IMR-90 (cell line): ENCODE results near the gene PRIMA1. TPM values are rescaled to one million over a fixed set of nuclear protein-coding genes. Genes with fewer than 3 reads are reported as not detected.

Source experiments
- ATAC-seq: fragments of 200-7000 bp; cut with Tn5 transposase; 2 replicates; pipeline ENCODE4 v1.9.1; 2020; ENCODE audit warnings: low read depth, mild to moderate bottlenecking, moderate library complexity
- BruUV-seq: library from RNA; stranded (reverse); fragments of 400-500 nt; replicated peaks from 2 replicates; lab custom pipeline; 2021; lab: Mats Ljungman, UMichigan
- CTCF ChIA-PET: fragments of 300-600 bp; formaldehyde crosslinking; extraction: SDS; loops from one replicate; lab custom pipeline; 2021; ENCODE audit warnings: antibody characterized with exemption; lab: Yijun Ruan, JAX
- POLR2A ChIA-PET: fragments of 300-600 bp; sonication (Branson Sonifier 250); formaldehyde crosslinking; loops from one replicate; lab custom pipeline; 2022; ENCODE audit warnings: antibody characterized with exemption; ENCODE audit not compliant: unreplicated experiment; lab: Charles Lee
- DNase-seq: peaks from one replicate; pipeline ENCODE4 v3.0.0; 2013
- H2AFZ ChIP-seq: replicated peaks from 2 replicates; pipeline ENCODE3; 2013; ENCODE audit warnings: low read length, mild to moderate bottlenecking; ENCODE audit not compliant: poor library complexity
- H2AK5ac ChIP-seq: 2 replicates; pipeline ENCODE4 v1.6.1; 2013; ENCODE audit warnings: low read depth, low read length, inconsistent platforms
- H2AK9ac ChIP-seq: replicated peaks from 2 replicates; pipeline ENCODE3; 2013; ENCODE audit warnings: mild to moderate bottlenecking, low read depth, low read length, moderate library complexity; ENCODE audit not compliant: poor library complexity
- H2BK120ac ChIP-seq: 2 replicates; pipeline ENCODE4 v1.6.1; 2013; ENCODE audit warnings: low read depth, low read length, inconsistent platforms
- H2BK15ac ChIP-seq: 3 replicates; pipeline ENCODE4 v1.6.1; 2013; ENCODE audit warnings: low read depth, low read length, inconsistent platforms
- H2BK20ac ChIP-seq: 2 replicates; pipeline ENCODE4 v1.6.1; 2013; ENCODE audit warnings: low read depth, mild to moderate bottlenecking, inconsistent platforms, low read length, moderate library complexity
- H2BK5ac ChIP-seq: 2 replicates; pipeline ENCODE4 v1.6.1; 2013; ENCODE audit warnings: mild to moderate bottlenecking, low read depth, low read length, inconsistent platforms; ENCODE audit not compliant: poor library complexity, severe bottlenecking
- H3K14ac ChIP-seq: replicated peaks from 2 replicates; pipeline ENCODE4 v1.6.1; 2013; ENCODE audit warnings: low read depth, low read length, inconsistent platforms
- H3K18ac ChIP-seq: 2 replicates; pipeline ENCODE4 v1.6.1; 2013; ENCODE audit warnings: low read depth, low read length, control low read depth
- H3K23ac ChIP-seq: 2 replicates; pipeline ENCODE4 v1.6.1; 2013; ENCODE audit warnings: low read depth, low read length, inconsistent platforms
- H3K27ac ChIP-seq: 2 replicates; pipeline ENCODE4 v1.5.1; 2013; ENCODE audit warnings: mild to moderate bottlenecking, control low read depth, low read length; ENCODE audit not compliant: insufficient read depth
- H3K27me3 ChIP-seq: 2 replicates; pipeline ENCODE4 v1.6.1; 2013; ENCODE audit warnings: low read length; ENCODE audit not compliant: control insufficient read depth, insufficient read depth
- H3K36me3 ChIP-seq: 2 replicates; pipeline ENCODE4 v1.6.1; 2013; ENCODE audit warnings: low read length, mixed read lengths; ENCODE audit not compliant: control insufficient read depth, insufficient read depth
- H3K4ac ChIP-seq: 2 replicates; pipeline ENCODE4 v1.6.1; 2013; ENCODE audit warnings: low read depth, low read length, inconsistent platforms
- H3K4me1 ChIP-seq: 2 replicates; pipeline ENCODE4 v1.6.1; 2013; ENCODE audit warnings: low read length, mixed read lengths; ENCODE audit not compliant: control insufficient read depth, insufficient read depth
- H3K4me2 ChIP-seq: 2 replicates; pipeline ENCODE4 v1.6.1; 2013; ENCODE audit warnings: low read depth, mild to moderate bottlenecking, control low read depth, low read length, moderate library complexity
- H3K4me3 ChIP-seq: 2 replicates; pipeline ENCODE4 v1.5.1; 2013; ENCODE audit warnings: low read depth, mild to moderate bottlenecking, control low read depth, low read length, moderate library complexity; ENCODE audit not compliant: insufficient read depth
- H3K56ac ChIP-seq: 2 replicates; pipeline ENCODE4 v1.6.1; 2013; ENCODE audit warnings: low read length, inconsistent platforms; ENCODE audit not compliant: insufficient read depth; ENCODE audit errors: extremely low read depth
- H3K79me1 ChIP-seq, 2 experiments: 2 replicates each; pipeline ENCODE4 v1.6.1; 2013; ENCODE audit warnings: low read length in 2 of 2, inconsistent platforms in 1 of 2, low read depth in 1 of 2
- H3K9ac ChIP-seq: 2 replicates; pipeline ENCODE4 v1.6.1; 2013; ENCODE audit warnings: low read depth, low read length, control low read depth
- H3K9me1 ChIP-seq: 2 replicates; pipeline ENCODE4 v1.6.1; 2013; ENCODE audit warnings: low read length, inconsistent platforms; ENCODE audit not compliant: insufficient read depth
- H3K9me3 ChIP-seq: 2 replicates; pipeline ENCODE4 v1.6.1; 2013; ENCODE audit warnings: low read length; ENCODE audit not compliant: control insufficient read depth, insufficient read depth
- H4K20me1 ChIP-seq: 2 replicates; pipeline ENCODE4 v1.6.1; 2013; ENCODE audit warnings: low read length, inconsistent platforms; ENCODE audit not compliant: insufficient read depth
- H4K5ac ChIP-seq: 2 replicates; pipeline ENCODE4 v1.6.1; 2013; ENCODE audit warnings: mild to moderate bottlenecking, low read depth, low read length, control low read depth
- H4K8ac ChIP-seq, 2 experiments: 2 replicates each; pipeline ENCODE4 v1.6.1; 2013; ENCODE audit warnings: low read depth in 2 of 2, low read length in 2 of 2, control low read depth in 1 of 2, inconsistent platforms in 1 of 2
- H4K91ac ChIP-seq: 2 replicates; pipeline ENCODE4 v1.6.1; 2013; ENCODE audit warnings: low read depth, low read length, inconsistent platforms; ENCODE audit not compliant: insufficient read depth
- BHLHE40 ChIP-seq: fragments of 150-350 bp; IDR thresholded peaks from 2 replicates; pipeline ENCODE4 v1.6.1; 2016; ENCODE audit warnings: mild to moderate bottlenecking, low read depth, low read length
- CEBPB ChIP-seq: IDR thresholded peaks from 2 replicates; pipeline ENCODE4 v1.6.1; 2012; ENCODE audit warnings: low read depth, low read length, improper control_type of control experiment
- CHD1 ChIP-seq: IDR thresholded peaks from 2 replicates; pipeline ENCODE4 v1.6.1; 2012; ENCODE audit warnings: low read depth, low read length, improper control_type of control experiment
- FOS ChIP-seq: fragments of 150-350 bp; IDR thresholded peaks from 2 replicates; pipeline ENCODE4 v1.6.1; 2016; ENCODE audit warnings: low read depth, low read length
- MAFK ChIP-seq: IDR thresholded peaks from 2 replicates; pipeline ENCODE4 v1.6.1; 2012; ENCODE audit warnings: low read depth, low read length, improper control_type of control experiment
- MAZ ChIP-seq: IDR thresholded peaks from 2 replicates; pipeline ENCODE4 v1.6.1; 2012; ENCODE audit warnings: low read depth, mild to moderate bottlenecking, low read length, improper control_type of control experiment, moderate library complexity, borderline replicate concordance
- MXI1 ChIP-seq: IDR thresholded peaks from 2 replicates; pipeline ENCODE4 v1.6.1; 2012; ENCODE audit warnings: low read depth, mild to moderate bottlenecking, low read length, moderate library complexity, borderline replicate concordance
- NFE2L2 ChIP-seq: fragments of 150-350 bp; IDR thresholded peaks from 2 replicates; pipeline ENCODE4 v1.6.1; 2016; ENCODE audit warnings: low read depth, mild to moderate bottlenecking, low read length
- POLR2A ChIP-seq: IDR thresholded peaks from 2 replicates; pipeline ENCODE4 v1.6.1; 2012; ENCODE audit warnings: mild to moderate bottlenecking, low read depth, low read length
- RAD21 ChIP-seq: IDR thresholded peaks from 2 replicates; pipeline ENCODE4 v1.6.1; 2012; ENCODE audit warnings: low read length, improper control_type of control experiment
- RCOR1 ChIP-seq: IDR thresholded peaks from 2 replicates; pipeline ENCODE4 v1.6.1; 2012; ENCODE audit warnings: mild to moderate bottlenecking, low read length, improper control_type of control experiment; ENCODE audit not compliant: insufficient replicate concordance
- RFX5 ChIP-seq: IDR thresholded peaks from 2 replicates; pipeline ENCODE4 v1.8.0; 2012; ENCODE audit warnings: low read depth, mild to moderate bottlenecking, low read length, moderate library complexity
- SMC3 ChIP-seq: fragments of 150-350 bp; IDR thresholded peaks from 2 replicates; pipeline ENCODE4 v1.6.1; 2016; ENCODE audit warnings: low read depth, mild to moderate bottlenecking, antibody characterized with exemption, low read length, moderate library complexity
- WGBS, 2 experiments: methylation state at CpG; one replicate each; pipeline versions ENCODE4 v1.1.5 to v1.1.7; 2013; ENCODE audit warnings: missing lambda C conversion rate in 2 of 2; ENCODE audit not compliant: insufficient read length in 1 of 2; ENCODE audit errors: extremely low coverage in 2 of 2; 5-methylcytosine and 5-hydroxymethylcytosine counted together
- dilution Hi-C: fragments of 300-500 bp; cut with HindIII; formaldehyde crosslinking; loops from one replicate; pipeline ENCODE4 v1.14.3; 2018; ENCODE audit warnings: low sequenced_read_pairs; ENCODE audit not compliant: unreplicated experiment
- in situ Hi-C: fragments of 300-500 bp; cut with MboI; formaldehyde crosslinking; loops from 3 replicates; pipeline ENCODE4 v1.14.3; 2019; ENCODE audit warnings: low sequenced_read_pairs, inconsistent platforms, mixed read lengths
- intact Hi-C: fragments of 100-400 bp; cut with micrococcal nuclease; formaldehyde crosslinking; loops from 2 replicates; pipeline ENCODE4 v1.10.0; 2022
- polyA plus RNA-seq, 3 experiments: library from polyadenylated mRNA; depleted of rRNA; stranded (reverse); fragments of >200 nt; gene quantifications; 2 replicates each; pipeline ENCODE4 v1.2.3, GENCODE V29; 2012; ENCODE audit warnings: low replicate concordance in 1 of 3
- total RNA-seq: library from RNA; depleted of rRNA; stranded (reverse); fragments of >200 nt; gene quantifications from 2 replicates; pipeline ENCODE4 v1.2.3, GENCODE V29; 2012
- TF ChIP-seq, protein P1 (sequence below): fragments of 150-350 bp; IDR thresholded peaks from 2 replicates; pipeline ENCODE4 v1.6.1; 2016; ENCODE audit warnings: low read depth, mild to moderate bottlenecking, low read length, moderate library complexity, borderline replicate concordance
- TF ChIP-seq, protein P2 (sequence below): conservative IDR thresholded peaks from 2 replicates; pipeline ENCODE4 v1.5.1; 2012; ENCODE audit warnings: mild to moderate bottlenecking, low read depth, low read length, improper control_type of control experiment
- TF ChIP-seq, protein P3 (sequence below): fragments of 150-350 bp; IDR thresholded peaks from 2 replicates; pipeline ENCODE4 v1.6.1; 2017; ENCODE audit warnings: mild to moderate bottlenecking, antibody characterized with exemption, low read length, low read depth

Gene PRIMA1
- total and polyA plus RNA-seq, 2 of the 4 experiments (the other 2 are of a cell fraction) = not detected

DNA sequence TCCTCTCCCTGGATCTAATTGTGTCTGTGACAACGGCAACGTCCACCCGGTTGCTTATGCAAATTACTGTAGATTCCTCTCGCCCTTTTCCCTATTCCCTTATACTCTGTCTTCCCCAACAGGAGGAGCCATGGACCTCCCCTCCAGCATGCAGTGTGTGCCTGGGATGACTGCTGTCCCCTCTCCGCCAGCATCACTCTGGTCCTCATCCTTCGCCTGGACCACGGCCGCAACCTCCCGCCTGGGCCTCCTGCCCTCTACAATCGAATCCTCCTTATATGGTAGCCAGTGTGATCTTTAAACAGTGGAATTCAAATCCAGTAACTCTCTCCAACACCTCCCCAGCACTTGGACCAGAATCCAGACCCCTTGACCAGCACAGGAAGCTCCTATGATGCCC, 30.6 kb upstream of the PRIMA1 start:
- no peak overlapping the region for H4K91ac ChIP-seq
- no peak overlapping the region for H3K4ac ChIP-seq
- no peak overlapping the region for H4K5ac ChIP-seq
- in situ Hi-C loops (no loop called here), dilution Hi-C loops (no loop called here), intact Hi-C loops (no loop called here)
- H4K20me1 ChIP-seq = no peaks in the 10 kb centered on the region
- peaks cover 2% of the 10 kb centered on the region; the same call in 1 of the 2 replicates for H3K9me3 ChIP-seq
- ATAC-seq (no peak), DNase-seq (no peak)
- no peak overlapping the region for H2BK20ac ChIP-seq
- ChIA-PET POLR2A (no interaction called here), CTCF (no interaction called here)
- H3K79me1 ChIP-seq = no peaks in the 10 kb centered on the region
- no peak overlapping the region for H2BK120ac ChIP-seq
- no peak overlapping the region for H3K56ac ChIP-seq
- H3K27ac ChIP-seq = no peak overlapping the region
- H3K27me3 ChIP-seq = no peaks in the 10 kb centered on the region
- no peak overlapping the region for H3K4me3 ChIP-seq
- BruUV-seq = no TSS peak
- no peak overlapping the region for H2BK15ac ChIP-seq
- H3K4me2 ChIP-seq = no peak overlapping the region
- no peaks in the 10 kb centered on the region for H3K9me1 ChIP-seq
- H2AK5ac ChIP-seq = no peak overlapping the region
- no peak overlapping the region for H2AK9ac ChIP-seq
- no peak overlapping the region for H3K9ac ChIP-seq
- H3K14ac ChIP-seq = no peak overlapping the region
- no peaks in the 10 kb centered on the region for H3K4me1 ChIP-seq
- TF ChIP-seq FOS = no peak
- no peak for TF ChIP-seq SMC3
- no peak for TF ChIP-seq CEBPB
- TF ChIP-seq BHLHE40 = no peak
- TF ChIP-seq MAZ = no peak
- no peak for TF ChIP-seq NFE2L2
- no peak for TF ChIP-seq POLR2A
- TF ChIP-seq, protein P1, sequence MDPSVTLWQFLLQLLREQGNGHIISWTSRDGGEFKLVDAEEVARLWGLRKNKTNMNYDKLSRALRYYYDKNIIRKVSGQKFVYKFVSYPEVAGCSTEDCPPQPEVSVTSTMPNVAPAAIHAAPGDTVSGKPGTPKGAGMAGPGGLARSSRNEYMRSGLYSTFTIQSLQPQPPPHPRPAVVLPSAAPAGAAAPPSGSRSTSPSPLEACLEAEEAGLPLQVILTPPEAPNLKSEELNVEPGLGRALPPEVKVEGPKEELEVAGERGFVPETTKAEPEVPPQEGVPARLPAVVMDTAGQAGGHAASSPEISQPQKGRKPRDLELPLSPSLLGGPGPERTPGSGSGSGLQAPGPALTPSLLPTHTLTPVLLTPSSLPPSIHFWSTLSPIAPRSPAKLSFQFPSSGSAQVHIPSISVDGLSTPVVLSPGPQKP = no peak
- no peak for TF ChIP-seq CHD1
- no peak for TF ChIP-seq MAFK
- no peak for TF ChIP-seq RAD21
- TF ChIP-seq, protein P2, sequence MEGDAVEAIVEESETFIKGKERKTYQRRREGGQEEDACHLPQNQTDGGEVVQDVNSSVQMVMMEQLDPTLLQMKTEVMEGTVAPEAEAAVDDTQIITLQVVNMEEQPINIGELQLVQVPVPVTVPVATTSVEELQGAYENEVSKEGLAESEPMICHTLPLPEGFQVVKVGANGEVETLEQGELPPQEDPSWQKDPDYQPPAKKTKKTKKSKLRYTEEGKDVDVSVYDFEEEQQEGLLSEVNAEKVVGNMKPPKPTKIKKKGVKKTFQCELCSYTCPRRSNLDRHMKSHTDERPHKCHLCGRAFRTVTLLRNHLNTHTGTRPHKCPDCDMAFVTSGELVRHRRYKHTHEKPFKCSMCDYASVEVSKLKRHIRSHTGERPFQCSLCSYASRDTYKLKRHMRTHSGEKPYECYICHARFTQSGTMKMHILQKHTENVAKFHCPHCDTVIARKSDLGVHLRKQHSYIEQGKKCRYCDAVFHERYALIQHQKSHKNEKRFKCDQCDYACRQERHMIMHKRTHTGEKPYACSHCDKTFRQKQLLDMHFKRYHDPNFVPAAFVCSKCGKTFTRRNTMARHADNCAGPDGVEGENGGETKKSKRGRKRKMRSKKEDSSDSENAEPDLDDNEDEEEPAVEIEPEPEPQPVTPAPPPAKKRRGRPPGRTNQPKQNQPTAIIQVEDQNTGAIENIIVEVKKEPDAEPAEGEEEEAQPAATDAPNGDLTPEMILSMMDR = no peak
- TF ChIP-seq, protein P3, sequence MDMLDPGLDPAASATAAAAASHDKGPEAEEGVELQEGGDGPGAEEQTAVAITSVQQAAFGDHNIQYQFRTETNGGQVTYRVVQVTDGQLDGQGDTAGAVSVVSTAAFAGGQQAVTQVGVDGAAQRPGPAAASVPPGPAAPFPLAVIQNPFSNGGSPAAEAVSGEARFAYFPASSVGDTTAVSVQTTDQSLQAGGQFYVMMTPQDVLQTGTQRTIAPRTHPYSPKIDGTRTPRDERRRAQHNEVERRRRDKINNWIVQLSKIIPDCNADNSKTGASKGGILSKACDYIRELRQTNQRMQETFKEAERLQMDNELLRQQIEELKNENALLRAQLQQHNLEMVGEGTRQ = no peak
- TF ChIP-seq RCOR1 = no peak
- no peak for TF ChIP-seq MXI1
- no peak for TF ChIP-seq RFX5
- H4K8ac ChIP-seq = no peak overlapping the region
- no peak overlapping the region for H2AFZ ChIP-seq
- no peaks in the 10 kb centered on the region for H3K36me3 ChIP-seq
- WGBS, 2 experiments = 71% methylated on average over 3 of the region's 10 CpGs; no CpG with 5 or more reads in 1 of the 2 experiments
- no peak overlapping the region for H3K18ac ChIP-seq
- no peak overlapping the region for H2BK5ac ChIP-seq
- H3K23ac ChIP-seq = no peak overlapping the region
